Esophagus squamous epithelium (tissue), 5 donors: Measurements from ENCODE around the gene TBC1D5. TPM values are rescaled to one million over a fixed set of nuclear protein-coding genes. Genes with fewer than 3 reads are reported as not detected.

ENCODE experiments used
- DNase-seq: peaks from one replicate; lab custom pipeline; 2025; lab: John Stamatoyannopoulos, UW
- H3K27ac ChIP-seq, 4 donors: fragments of 200-600 bp; sonication (generic); one replicate each; pipeline ENCODE4 v1.5.1; 2016 to 2019; ENCODE audit warnings: mild to moderate bottlenecking in 1 of 4
- H3K27me3 ChIP-seq, 4 donors: fragments of 200-600 bp; sonication (generic); 1 replicate in 3 of 4; 2 replicates in 1 of 4; pipeline versions ENCODE4 v1.5.1 to v1.6.0; 2017 to 2021; ENCODE audit warnings: antibody characterized with exemption in 1 of 4
- H3K36me3 ChIP-seq, 3 donors: fragments of 200-600 bp; sonication (generic); one replicate each; pipeline ENCODE4 v1.5.1; 2016 to 2019
- H3K4me1 ChIP-seq, 3 donors: fragments of 200-600 bp; sonication (generic); one replicate each; pipeline ENCODE4 v1.5.1; 2017 to 2019
- H3K4me3 ChIP-seq, 4 donors: fragments of 200-600 bp; sonication (generic); 1 replicate in 3 of 4; 2 replicates in 1 of 4; pipeline ENCODE4 v1.5.1; 2016 to 2019; ENCODE audit warnings: mild to moderate bottlenecking in 2 of 4, moderate library complexity in 1 of 4
- H3K9me3 ChIP-seq, 3 donors: fragments of 200-600 bp; sonication (generic); one replicate each; pipeline ENCODE4 v1.5.1; 2016 to 2019
- POLR2A ChIP-seq, 4 donors: fragments of 450-650 bp; IDR thresholded peaks; one replicate each; pipeline ENCODE4 v1.6.1; 2017; ENCODE audit warnings: antibody characterized with exemption in 4 of 4, mild to moderate bottlenecking in 4 of 4, moderate library complexity in 3 of 4
- WGBS, 2 donors: methylation state at CpG; one replicate each; pipeline ENCODE4 v1.1.5; 2018; 5-methylcytosine and 5-hydroxymethylcytosine counted together
- intact Hi-C: fragments of 100-400 bp; cut with DNase I; formaldehyde crosslinking; loops from one replicate; pipeline ENCODE4 v1.15.0; 2022
- total RNA-seq, 4 donors: library from RNA; depleted of rRNA; stranded (reverse); fragments of >200 nt; gene quantifications; one replicate each; pipeline ENCODE4 v1.1.0, GENCODE V29; 2016
- TF ChIP-seq, protein P1 (sequence below), 6 experiments: fragments of 450-650 bp in 4 of 6; fragments of 200-600 bp in 2 of 6; sonication (generic) in 2 of 6; IDR thresholded peaks; one replicate each; pipeline ENCODE4 v1.5.1; 2016 to 2019; ENCODE audit warnings: antibody characterized with exemption in 6 of 6, mild to moderate bottlenecking in 4 of 6, moderate library complexity in 4 of 6
- donor health status: DM: yes; HTN: yes; CAD: no.

The TBC1D5 gene
- total RNA-seq, 4 donors from 2014 or later = 32.8 to 56.1 (median 39.9) TPM

- Histone ChIP-seq H3K36me3 (peaks cover 0 to 28% (median 0%) of the 10 kb centered on the region in 3 donors), H3K4me3 (no peak overlapping the region), H3K27me3 (no peaks in the 10 kb centered on the region), H3K27ac (no peak overlapping the region), H3K9me3 (no peaks in the 10 kb centered on the region), H3K4me1 (no peaks in the 10 kb centered on the region)
- intact Hi-C loops = no loop called here
- no peak for DNase-seq
- no peak for TF ChIP-seq POLR2A (IDR thresholded peaks at IDR 0.05)
- TF ChIP-seq, protein P1, sequence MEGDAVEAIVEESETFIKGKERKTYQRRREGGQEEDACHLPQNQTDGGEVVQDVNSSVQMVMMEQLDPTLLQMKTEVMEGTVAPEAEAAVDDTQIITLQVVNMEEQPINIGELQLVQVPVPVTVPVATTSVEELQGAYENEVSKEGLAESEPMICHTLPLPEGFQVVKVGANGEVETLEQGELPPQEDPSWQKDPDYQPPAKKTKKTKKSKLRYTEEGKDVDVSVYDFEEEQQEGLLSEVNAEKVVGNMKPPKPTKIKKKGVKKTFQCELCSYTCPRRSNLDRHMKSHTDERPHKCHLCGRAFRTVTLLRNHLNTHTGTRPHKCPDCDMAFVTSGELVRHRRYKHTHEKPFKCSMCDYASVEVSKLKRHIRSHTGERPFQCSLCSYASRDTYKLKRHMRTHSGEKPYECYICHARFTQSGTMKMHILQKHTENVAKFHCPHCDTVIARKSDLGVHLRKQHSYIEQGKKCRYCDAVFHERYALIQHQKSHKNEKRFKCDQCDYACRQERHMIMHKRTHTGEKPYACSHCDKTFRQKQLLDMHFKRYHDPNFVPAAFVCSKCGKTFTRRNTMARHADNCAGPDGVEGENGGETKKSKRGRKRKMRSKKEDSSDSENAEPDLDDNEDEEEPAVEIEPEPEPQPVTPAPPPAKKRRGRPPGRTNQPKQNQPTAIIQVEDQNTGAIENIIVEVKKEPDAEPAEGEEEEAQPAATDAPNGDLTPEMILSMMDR (IDR thresholded peaks at IDR 0.05) = no peak
Observed at GRCh38 chr3:17183951-17184550, 558.4 kb downstream of the TBC1D5 start.

GRCh38 chr3:17182166-17182565 lies 560.3 kb downstream of the TBC1D5 start:
- no peaks in the 10 kb centered on the region for H3K9me3 ChIP-seq
- H3K4me3 ChIP-seq = no peak overlapping the region
- TF ChIP-seq, protein P1 (IDR thresholded peaks at IDR 0.05) = no peak
- TF ChIP-seq POLR2A (IDR thresholded peaks at IDR 0.05) = no peak
- no peak overlapping the region for H3K27ac ChIP-seq
- H3K36me3 ChIP-seq = peaks cover 0 to 34% (median 0%) of the 10 kb centered on the region in 3 donors
- no peaks in the 10 kb centered on the region for H3K4me1 ChIP-seq
- DNase-seq = no peak
- intact Hi-C loops = no loop called here
- WGBS, 2 donors = 40 to 54% methylated on average over 5 of the region's 5 CpGs
- H3K27me3 ChIP-seq = no peaks in the 10 kb centered on the region

DNA sequence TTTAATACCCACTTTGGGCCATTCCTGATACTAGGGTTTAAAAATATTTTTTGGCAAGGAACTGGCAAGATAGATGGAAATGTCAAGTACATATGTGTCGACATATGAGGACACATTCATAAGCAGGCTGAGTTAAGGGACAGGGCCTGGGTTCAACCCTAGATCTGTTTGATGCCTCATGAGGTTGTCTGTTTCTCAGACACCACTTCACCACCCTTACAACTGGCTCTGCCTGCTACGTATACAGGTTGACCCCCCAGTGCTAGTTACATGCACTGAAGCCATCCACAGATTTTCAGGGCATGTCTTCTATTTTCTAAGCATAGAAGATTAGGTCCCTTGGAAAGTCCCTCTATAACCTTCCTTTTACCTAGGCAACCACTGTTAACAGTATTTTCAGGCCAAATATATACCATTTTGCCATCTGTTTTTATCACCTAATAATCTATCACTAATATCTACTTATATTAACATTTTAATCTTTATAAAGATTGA lies 561.0 kb downstream of the TBC1D5 start:
- no peak overlapping the region for H3K4me3 ChIP-seq
- DNase-seq = no peak
- TF ChIP-seq POLR2A (IDR thresholded peaks at IDR 0.05) = no peak
- TF ChIP-seq, protein P1 (IDR thresholded peaks at IDR 0.05) = no peak
- whole genome bisulfite sequencing, 2 donors = 83 to 90% methylated on average over 2 of the region's 2 CpGs
- no peaks in the 10 kb centered on the region for H3K27me3 ChIP-seq
- peaks cover 0 to 34% (median 0%) of the 10 kb centered on the region in 3 donors for H3K36me3 ChIP-seq
- no peak overlapping the region for H3K27ac ChIP-seq
- H3K4me1 ChIP-seq = no peaks in the 10 kb centered on the region
- intact Hi-C loops = no loop called here
- H3K9me3 ChIP-seq = no peaks in the 10 kb centered on the region

GRCh38 chr3:17179381-17180205 lies 562.8 kb downstream of the TBC1D5 start:
- no peak for DNase-seq
- intact Hi-C loops = no loop called here
- 58 to 61% methylated on average over 7 of the region's 7 CpGs for WGBS, 2 donors

More at GRCh38 chr3:17179381-17180205, 562.8 kb downstream of the TBC1D5 start:
- no peaks in the 10 kb centered on the region for H3K9me3 ChIP-seq
- H3K27ac ChIP-seq = no peak overlapping the region
- H3K27me3 ChIP-seq = no peaks in the 10 kb centered on the region
- TF ChIP-seq, protein P1 (IDR thresholded peaks at IDR 0.05) = no peak
- no peak for TF ChIP-seq POLR2A (IDR thresholded peaks at IDR 0.05)
- H3K4me3 ChIP-seq = no peak overlapping the region
- H3K4me1 ChIP-seq = peaks cover 0 to 4% (median 4%) of the 10 kb centered on the region in 3 donors
- H3K36me3 ChIP-seq = peaks cover 0 to 28% (median 0%) of the 10 kb centered on the region in 3 donors
